ENCODE measurements around the gene COMMD1.

DNA sequence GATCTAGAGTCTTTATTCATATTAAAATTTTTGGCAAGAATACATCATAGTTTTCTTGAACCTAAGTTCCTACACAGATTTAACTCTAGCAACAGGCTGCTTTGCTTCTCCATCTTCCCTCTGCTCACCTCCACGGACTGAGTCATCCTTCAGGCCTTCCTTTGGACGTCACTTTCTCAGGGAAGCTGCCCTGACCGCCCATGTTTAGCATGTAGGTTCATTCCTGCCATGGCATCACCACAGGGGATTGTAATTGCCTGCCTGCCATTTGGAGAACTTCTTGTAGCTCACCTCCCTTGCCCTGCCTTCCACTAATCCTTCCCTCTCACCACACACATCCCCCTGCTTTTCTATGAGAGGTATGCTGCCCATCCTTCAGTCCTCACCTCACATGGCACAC is 246.5 kb downstream of the COMMD1 start:
- TF ChIP-seq CREB1 (CRISPR knock-in tag; IDR thresholded peaks at IDR 0.05; ENCODE audit: low read depth) (no peak), CTCF (conservative IDR thresholded peaks at IDR 0.05; ENCODE audit: low read depth in 2 of 2) (no peak), EZH2 (IDR thresholded peaks at IDR 0.05; ENCODE audit: low read depth, unreplicated experiment) (no peak), POLR2AphosphoS5 (IDR thresholded peaks at IDR 0.05; ENCODE audit: low read depth) (no peak), STAT1 (IDR thresholded peaks at IDR 0.05; ENCODE audit: unreplicated experiment) (no peak), EZH2phosphoT487 (IDR thresholded peaks at IDR 0.05; ENCODE audit: unreplicated experiment) (no peak), JUNB (IDR thresholded peaks at IDR 0.05; ENCODE audit: unreplicated experiment) (no peak)
- TF ChIP-seq, protein P1, sequence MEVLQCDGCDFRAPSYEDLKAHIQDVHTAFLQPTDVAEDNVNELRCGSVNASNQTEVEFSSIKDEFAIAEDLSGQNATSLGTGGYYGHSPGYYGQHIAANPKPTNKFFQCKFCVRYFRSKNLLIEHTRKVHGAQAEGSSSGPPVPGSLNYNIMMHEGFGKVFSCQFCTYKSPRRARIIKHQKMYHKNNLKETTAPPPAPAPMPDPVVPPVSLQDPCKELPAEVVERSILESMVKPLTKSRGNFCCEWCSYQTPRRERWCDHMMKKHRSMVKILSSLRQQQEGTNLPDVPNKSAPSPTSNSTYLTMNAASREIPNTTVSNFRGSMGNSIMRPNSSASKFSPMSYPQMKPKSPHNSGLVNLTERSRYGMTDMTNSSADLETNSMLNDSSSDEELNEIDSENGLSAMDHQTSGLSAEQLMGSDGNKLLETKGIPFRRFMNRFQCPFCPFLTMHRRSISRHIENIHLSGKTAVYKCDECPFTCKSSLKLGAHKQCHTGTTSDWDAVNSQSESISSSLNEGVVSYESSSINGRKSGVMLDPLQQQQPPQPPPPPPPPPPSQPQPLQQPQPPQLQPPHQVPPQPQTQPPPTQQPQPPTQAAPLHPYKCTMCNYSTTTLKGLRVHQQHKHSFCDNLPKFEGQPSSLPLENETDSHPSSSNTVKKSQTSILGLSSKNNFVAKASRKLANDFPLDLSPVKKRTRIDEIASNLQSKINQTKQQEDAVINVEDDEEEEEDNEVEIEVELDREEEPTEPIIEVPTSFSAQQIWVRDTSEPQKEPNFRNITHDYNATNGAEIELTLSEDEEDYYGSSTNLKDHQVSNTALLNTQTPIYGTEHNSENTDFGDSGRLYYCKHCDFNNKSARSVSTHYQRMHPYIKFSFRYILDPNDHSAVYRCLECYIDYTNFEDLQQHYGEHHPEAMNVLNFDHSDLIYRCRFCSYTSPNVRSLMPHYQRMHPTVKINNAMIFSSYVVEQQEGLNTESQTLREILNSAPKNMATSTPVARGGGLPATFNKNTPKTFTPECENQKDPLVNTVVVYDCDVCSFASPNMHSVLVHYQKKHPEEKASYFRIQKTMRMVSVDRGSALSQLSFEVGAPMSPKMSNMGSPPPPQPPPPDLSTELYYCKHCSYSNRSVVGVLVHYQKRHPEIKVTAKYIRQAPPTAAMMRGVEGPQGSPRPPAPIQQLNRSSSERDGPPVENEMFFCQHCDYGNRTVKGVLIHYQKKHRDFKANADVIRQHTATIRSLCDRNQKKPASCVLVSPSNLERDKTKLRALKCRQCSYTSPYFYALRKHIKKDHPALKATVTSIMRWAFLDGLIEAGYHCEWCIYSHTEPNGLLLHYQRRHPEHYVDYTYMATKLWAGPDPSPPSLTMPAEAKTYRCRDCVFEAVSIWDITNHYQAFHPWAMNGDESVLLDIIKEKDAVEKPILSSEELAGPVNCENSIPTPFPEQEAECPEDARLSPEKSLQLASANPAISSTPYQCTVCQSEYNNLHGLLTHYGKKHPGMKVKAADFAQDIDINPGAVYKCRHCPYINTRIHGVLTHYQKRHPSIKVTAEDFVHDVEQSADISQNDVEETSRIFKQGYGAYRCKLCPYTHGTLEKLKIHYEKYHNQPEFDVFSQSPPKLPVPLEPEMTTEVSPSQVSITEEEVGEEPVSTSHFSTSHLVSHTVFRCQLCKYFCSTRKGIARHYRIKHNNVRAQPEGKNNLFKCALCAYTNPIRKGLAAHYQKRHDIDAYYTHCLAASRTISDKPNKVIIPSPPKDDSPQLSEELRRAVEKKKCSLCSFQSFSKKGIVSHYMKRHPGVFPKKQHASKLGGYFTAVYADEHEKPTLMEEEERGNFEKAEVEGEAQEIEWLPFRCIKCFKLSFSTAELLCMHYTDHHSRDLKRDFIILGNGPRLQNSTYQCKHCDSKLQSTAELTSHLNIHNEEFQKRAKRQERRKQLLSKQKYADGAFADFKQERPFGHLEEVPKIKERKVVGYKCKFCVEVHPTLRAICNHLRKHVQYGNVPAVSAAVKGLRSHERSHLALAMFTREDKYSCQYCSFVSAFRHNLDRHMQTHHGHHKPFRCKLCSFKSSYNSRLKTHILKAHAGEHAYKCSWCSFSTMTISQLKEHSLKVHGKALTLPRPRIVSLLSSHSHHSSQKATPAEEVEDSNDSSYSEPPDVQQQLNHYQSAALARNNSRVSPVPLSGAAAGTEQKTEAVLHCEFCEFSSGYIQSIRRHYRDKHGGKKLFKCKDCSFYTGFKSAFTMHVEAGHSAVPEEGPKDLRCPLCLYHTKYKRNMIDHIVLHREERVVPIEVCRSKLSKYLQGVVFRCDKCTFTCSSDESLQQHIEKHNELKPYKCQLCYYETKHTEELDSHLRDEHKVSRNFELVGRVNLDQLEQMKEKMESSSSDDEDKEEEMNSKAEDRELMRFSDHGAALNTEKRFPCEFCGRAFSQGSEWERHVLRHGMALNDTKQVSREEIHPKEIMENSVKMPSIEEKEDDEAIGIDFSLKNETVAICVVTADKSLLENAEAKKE (CRISPR knock-in tag; IDR thresholded peaks at IDR 0.05), result no peak
- TF ChIP-seq, protein P2, sequence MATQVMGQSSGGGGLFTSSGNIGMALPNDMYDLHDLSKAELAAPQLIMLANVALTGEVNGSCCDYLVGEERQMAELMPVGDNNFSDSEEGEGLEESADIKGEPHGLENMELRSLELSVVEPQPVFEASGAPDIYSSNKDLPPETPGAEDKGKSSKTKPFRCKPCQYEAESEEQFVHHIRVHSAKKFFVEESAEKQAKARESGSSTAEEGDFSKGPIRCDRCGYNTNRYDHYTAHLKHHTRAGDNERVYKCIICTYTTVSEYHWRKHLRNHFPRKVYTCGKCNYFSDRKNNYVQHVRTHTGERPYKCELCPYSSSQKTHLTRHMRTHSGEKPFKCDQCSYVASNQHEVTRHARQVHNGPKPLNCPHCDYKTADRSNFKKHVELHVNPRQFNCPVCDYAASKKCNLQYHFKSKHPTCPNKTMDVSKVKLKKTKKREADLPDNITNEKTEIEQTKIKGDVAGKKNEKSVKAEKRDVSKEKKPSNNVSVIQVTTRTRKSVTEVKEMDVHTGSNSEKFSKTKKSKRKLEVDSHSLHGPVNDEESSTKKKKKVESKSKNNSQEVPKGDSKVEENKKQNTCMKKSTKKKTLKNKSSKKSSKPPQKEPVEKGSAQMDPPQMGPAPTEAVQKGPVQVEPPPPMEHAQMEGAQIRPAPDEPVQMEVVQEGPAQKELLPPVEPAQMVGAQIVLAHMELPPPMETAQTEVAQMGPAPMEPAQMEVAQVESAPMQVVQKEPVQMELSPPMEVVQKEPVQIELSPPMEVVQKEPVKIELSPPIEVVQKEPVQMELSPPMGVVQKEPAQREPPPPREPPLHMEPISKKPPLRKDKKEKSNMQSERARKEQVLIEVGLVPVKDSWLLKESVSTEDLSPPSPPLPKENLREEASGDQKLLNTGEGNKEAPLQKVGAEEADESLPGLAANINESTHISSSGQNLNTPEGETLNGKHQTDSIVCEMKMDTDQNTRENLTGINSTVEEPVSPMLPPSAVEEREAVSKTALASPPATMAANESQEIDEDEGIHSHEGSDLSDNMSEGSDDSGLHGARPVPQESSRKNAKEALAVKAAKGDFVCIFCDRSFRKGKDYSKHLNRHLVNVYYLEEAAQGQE (IDR thresholded peaks at IDR 0.05; ENCODE audit: unreplicated experiment), result no peak

Data from GM23338 (cell line).